Urothelium cell line (cell line): Measurements from ENCODE around the gene ICAM2.

Experiments
- DNase-seq: peaks from one replicate; pipeline ENCODE4 v3.0.0; 2011; ENCODE audit warnings: low spot score, mixed read lengths
- FAIRE-seq: peaks from 2 replicates; lab custom pipeline; 2011; peaks lifted over from hg19 to GRCh38; lab: Jason Lieb, UNC

Gene ICAM2

GRCh38 chr17:63954402-63955063, 65.9 kb downstream of the ICAM2 start:
- FAIRE-seq = no peak
- no peak for DNase-seq
